HG03460 (cell line): Measurements from ENCODE around the gene FGD5.

Experiments
- ATAC-seq: cut with Tn5 transposase; IDR thresholded peaks from one replicate; pipeline ENCODE4 v1.9.1; 2021; ENCODE audit not compliant: unreplicated experiment

The FGD5 gene

GRCh38 chr3:14923476-14923875 lies 104.7 kb downstream of the FGD5 start:
- no peak for ATAC-seq

GRCh38 chr3:14925729-14926591 lies 107.2 kb downstream of the FGD5 start:
- ATAC-seq: no peak

GRCh38 chr3:14926592-14926991 lies 107.8 kb downstream of the FGD5 start:
- no peak for ATAC-seq

- ATAC-seq: no peak
Measured at GRCh38 chr3:14927308-14927707, 108.5 kb downstream of the FGD5 start.

- ATAC-seq: no peak
Measured at GRCh38 chr3:14929310-14930074, 110.7 kb downstream of the FGD5 start.

- no peak for ATAC-seq
Measured at GRCh38 chr3:14933820-14934425, 115.2 kb downstream of the FGD5 start.

- ATAC-seq: no peak
Measured at GRCh38 chr3:14935592-14936345, 117.0 kb downstream of the FGD5 start.

- ATAC-seq: no peak
Measured at GRCh38 chr3:14938954-14939353, 120.2 kb downstream of the FGD5 start.

- no peak for ATAC-seq
Measured at GRCh38 chr3:14941871-14942270, 123.1 kb downstream of the FGD5 start.

- ATAC-seq: peak; percentile 22
Measured at GRCh38 chr3:14943042-14943441, 124.3 kb downstream of the FGD5 start.

GRCh38 chr3:14946236-14946635 lies 127.5 kb downstream of the FGD5 start:
- ATAC-seq: no peak

- ATAC-seq: no peak
Measured at GRCh38 chr3:14946739-14947099, 128.0 kb downstream of the FGD5 start.

- peak; percentile 52 for ATAC-seq
Measured at GRCh38 chr3:14947100-14947885, 128.5 kb downstream of the FGD5 start, which contains the start of gene NR2C2. TSS of gene NR2C2 (plus strand) at chr3:14947583. CDS start at chr3:15003915, 56,332 bp downstream.

- peak; percentile 88 for ATAC-seq
Measured at GRCh38 chr3:14947886-14948608, 129.3 kb downstream of the FGD5 start.

- no peak for ATAC-seq
Measured at GRCh38 chr3:14948609-14949038, 129.9 kb downstream of the FGD5 start.

- ATAC-seq: no peak
Measured at GRCh38 chr3:14949126-14949525, 130.4 kb downstream of the FGD5 start.

GRCh38 chr3:14950274-14950673 lies 131.5 kb downstream of the FGD5 start:
- ATAC-seq: no peak

GRCh38 chr3:14957153-14957552 lies 138.4 kb downstream of the FGD5 start:
- no peak for ATAC-seq

GRCh38 chr3:14957925-14958324 lies 139.2 kb downstream of the FGD5 start:
- ATAC-seq: no peak
